HG03025 (cell line): Measurements from ENCODE around the gene EGFR.

Experiments used
- ATAC-seq: cut with Tn5 transposase; IDR thresholded peaks from one replicate; pipeline ENCODE4 v1.9.1; 2021; ENCODE audit warnings: mild to moderate bottlenecking, moderate library complexity; ENCODE audit not compliant: unreplicated experiment, low FRiP score

EGFR gene

DNA sequence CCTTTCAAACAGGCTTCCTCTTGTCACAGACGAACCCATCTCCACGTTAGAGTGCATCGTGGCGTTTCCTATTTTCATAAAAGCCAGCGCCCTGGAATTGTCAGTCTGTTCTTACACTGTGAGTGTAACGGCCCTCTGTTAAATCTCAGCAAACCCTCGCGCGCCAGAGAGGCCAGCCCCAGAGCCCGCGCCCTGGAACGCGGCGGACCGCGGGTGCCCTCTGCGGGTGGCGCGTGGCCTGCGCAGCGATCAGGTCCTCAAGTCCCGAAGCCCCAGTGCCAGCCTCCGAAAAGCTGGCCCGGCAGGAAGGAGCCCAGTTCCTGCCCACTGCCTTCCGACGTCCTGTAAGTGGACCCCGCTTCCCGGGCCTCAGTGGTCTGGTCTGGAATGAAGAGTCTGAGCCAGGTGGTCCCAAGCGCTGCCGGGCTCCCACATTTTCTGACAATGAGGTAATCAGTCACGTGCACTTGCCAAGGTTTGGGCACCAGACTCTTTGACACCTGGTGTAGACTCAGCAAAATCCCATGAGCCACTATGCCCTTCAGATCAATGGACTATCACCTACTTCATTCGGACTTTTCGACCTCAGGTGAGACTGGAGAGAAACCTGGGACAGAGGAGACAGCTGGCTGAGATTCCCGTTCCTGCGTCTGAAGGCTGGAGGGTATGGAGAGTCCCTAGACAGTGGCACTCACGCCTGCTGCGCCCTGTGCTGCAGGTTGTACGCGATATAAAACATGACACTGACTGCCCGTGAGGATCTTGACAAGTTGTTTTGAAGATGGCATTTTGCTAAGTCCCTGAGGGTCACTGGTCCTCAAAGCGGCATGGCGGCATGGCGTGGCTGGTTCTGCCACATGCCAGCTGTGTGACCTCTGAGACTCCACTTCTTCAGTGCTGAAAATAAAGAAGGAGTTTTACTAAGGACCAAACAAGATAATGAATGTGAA lies 237.0 kb downstream of the EGFR start:
- ATAC-seq, result peak; percentile 89

DNA sequence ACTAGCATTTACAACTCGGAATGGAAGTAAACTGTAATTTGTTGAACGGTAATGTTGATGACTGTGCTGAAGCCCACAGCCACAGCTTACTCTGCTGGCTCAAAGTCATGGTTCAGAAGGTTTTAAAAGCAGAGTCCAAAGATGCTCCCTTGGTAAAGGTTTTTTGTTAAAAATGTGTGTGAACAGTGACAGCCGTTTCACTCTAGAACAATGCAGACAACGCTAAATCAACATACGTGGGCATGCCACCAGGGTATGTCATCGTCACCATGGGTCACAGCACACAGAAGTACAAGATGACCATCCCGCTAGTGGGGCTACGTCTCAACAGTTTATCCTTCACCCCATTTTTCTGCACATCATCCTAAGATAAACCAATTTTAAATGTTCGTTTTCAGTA lies 239.8 kb downstream of the EGFR start:
- no peak for ATAC-seq

DNA sequence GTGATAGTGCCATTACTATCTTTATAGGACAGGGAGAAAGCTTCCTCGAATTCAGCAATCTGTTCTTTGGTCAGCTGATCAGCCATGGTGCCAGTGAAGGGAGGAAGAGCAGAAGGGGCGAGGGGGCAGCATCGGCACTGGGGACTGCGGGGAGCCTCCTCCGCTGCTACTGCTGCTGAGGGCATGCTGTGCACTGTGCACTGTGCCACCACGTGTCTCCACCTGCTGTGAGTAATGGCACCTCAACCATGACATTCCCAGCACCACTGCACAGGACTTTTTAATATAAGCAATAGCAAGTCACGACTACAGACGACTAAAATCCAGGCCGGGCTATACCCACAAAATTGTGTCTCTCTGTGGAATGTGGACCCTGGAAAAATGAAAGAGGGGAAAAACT lies 241.4 kb downstream of the EGFR start:
- ATAC-seq, result no peak

DNA sequence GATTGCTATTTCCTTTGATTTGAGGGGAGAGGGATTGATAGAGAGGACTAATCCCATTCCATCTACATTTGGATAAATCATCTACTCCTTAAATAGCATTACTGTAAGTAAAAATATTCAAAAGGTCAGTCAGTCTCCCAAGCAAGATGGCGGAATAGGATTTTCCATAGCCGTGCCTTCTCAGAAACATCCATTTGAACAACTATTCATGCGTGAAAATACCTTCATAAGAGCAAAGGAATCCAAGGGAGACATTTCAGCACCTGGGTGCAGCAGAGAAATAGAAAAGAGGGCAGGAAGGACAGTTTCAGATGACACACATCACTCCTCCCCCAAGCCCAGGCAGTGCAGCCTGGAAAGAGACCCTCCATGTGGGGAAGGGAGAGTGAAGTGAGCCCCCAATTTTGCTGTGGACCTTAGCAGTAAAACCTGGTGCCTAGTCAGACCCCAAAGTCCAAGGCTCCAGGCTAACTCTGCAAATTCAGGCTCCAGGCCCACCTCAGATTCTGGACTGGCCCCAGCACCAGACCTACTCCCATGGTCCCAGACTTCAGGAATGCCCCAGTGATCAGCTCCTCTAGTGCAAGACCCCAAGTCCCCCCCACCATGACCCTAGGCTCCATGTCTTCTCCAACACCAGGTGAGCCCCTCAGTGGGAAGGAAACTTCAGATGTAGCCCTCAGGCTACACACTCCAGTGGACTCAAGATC lies 242.0 kb downstream of the EGFR start:
- ATAC-seq, result no peak
